DND-41 (cell line): ENCODE data around the gene HIVEP2.

Source experiments
- ATAC-seq: fragments of 200-7000 bp; cut with Tn5 transposase; 3 replicates; pipeline ENCODE4 v1.9.1; 2021; ENCODE audit warnings: low read depth; ENCODE audit not compliant: insufficient read depth
- DNase-seq: peaks from one replicate; pipeline ENCODE4 v3.0.0-alpha.2; 2020
- H2AFZ ChIP-seq: 2 replicates; pipeline ENCODE4 v1.6.0; 2012; ENCODE audit warnings: low read depth, low read length
- H3K27ac ChIP-seq: 2 replicates; pipeline ENCODE4 v1.5.1; 2012; ENCODE audit warnings: low read length, inconsistent platforms
- H3K27me3 ChIP-seq: fragments of 200-600 bp; sonication (generic); 2 replicates; pipeline ENCODE4 v1.6.0; 2012; ENCODE audit warnings: low read length, mild to moderate bottlenecking, inconsistent platforms; ENCODE audit not compliant: insufficient read depth, poor library complexity
- H3K36me3 ChIP-seq: 2 replicates; pipeline ENCODE4 v1.5.1; 2012; ENCODE audit warnings: low read length, inconsistent platforms; ENCODE audit not compliant: insufficient read depth
- H3K4me1 ChIP-seq: 2 replicates; pipeline ENCODE4 v1.5.1; 2012; ENCODE audit warnings: mild to moderate bottlenecking, low read length; ENCODE audit not compliant: insufficient read depth
- H3K4me2 ChIP-seq: 2 replicates; pipeline ENCODE4 v1.6.0; 2012; ENCODE audit warnings: mild to moderate bottlenecking, moderate library complexity, low read length, inconsistent platforms; ENCODE audit not compliant: insufficient read depth
- H3K4me3 ChIP-seq, 2 experiments: fragments of 200-600 bp in 1 of 2; shearing (Covaris generic) in 1 of 2; 2 replicates each; pipeline ENCODE4 v1.5.1; 2012 to 2016; ENCODE audit warnings: inconsistent platforms in 2 of 2, low read length in 2 of 2, mild to moderate bottlenecking in 2 of 2, low read depth in 1 of 2, moderate library complexity in 1 of 2
- H3K79me2 ChIP-seq: 2 replicates; pipeline ENCODE4 v1.6.0; 2012; ENCODE audit warnings: low read length, inconsistent platforms; ENCODE audit not compliant: insufficient read depth
- H3K9ac ChIP-seq: 2 replicates; pipeline ENCODE4 v1.6.0; 2012; ENCODE audit warnings: low read depth, mild to moderate bottlenecking, inconsistent platforms, low read length, moderate library complexity
- H3K9me3 ChIP-seq: 2 replicates; pipeline ENCODE4 v1.5.1; 2012; ENCODE audit warnings: low read length, moderate library complexity, mild to moderate bottlenecking, inconsistent platforms; ENCODE audit not compliant: insufficient read depth, severe bottlenecking
- H4K20me1 ChIP-seq: 2 replicates; pipeline ENCODE4 v1.6.0; 2012; ENCODE audit warnings: low read length; ENCODE audit not compliant: insufficient read depth
- CTCF ChIP-seq: IDR thresholded peaks from 2 replicates; pipeline ENCODE4 v1.5.1; 2012; ENCODE audit warnings: borderline replicate concordance, low read length, moderate library complexity, mild to moderate bottlenecking; ENCODE audit not compliant: poor library complexity, severe bottlenecking; ENCODE audit errors: extremely low read depth
- EZH2 ChIP-seq: IDR thresholded peaks from 3 replicates; pipeline ENCODE4 v1.6.1; 2012; ENCODE audit warnings: borderline replicate concordance, low read depth, mild to moderate bottlenecking, moderate library complexity, low read length, inconsistent platforms; ENCODE audit not compliant: severe bottlenecking

The HIVEP2 gene

GRCh38 chr6:142804490-142804889, 140.5 kb downstream of the HIVEP2 start:
- Histone ChIP-seq H3K27ac (no peak overlapping the region), H3K4me1 (no peaks in the 10 kb centered on the region), H3K27me3 (no peaks in the 10 kb centered on the region), H3K9ac (no peak overlapping the region), H2AFZ (no peak overlapping the region), H3K9me3 (no peaks in the 10 kb centered on the region), H3K4me3 (no peak overlapping the region), H3K79me2 (no peaks in the 10 kb centered on the region), H3K4me2 (no peak overlapping the region), H4K20me1 (no peaks in the 10 kb centered on the region), H3K36me3 (no peaks in the 10 kb centered on the region)
- ATAC-seq, result no peak
- no peak for DNase-seq
- TF ChIP-seq CTCF (no peak), EZH2 (no peak)

- H3K9me3 ChIP-seq, result no peaks in the 10 kb centered on the region
- H3K9ac ChIP-seq, result no peak overlapping the region
- no peaks in the 10 kb centered on the region for H3K79me2 ChIP-seq
- TF ChIP-seq CTCF, result no peak
- no peak for TF ChIP-seq EZH2
- H3K4me2 ChIP-seq, result no peak overlapping the region
- no peaks in the 10 kb centered on the region for H3K36me3 ChIP-seq
- no peaks in the 10 kb centered on the region for H3K27me3 ChIP-seq
- H4K20me1 ChIP-seq, result no peaks in the 10 kb centered on the region
- H3K4me1 ChIP-seq, result no peaks in the 10 kb centered on the region
- H3K27ac ChIP-seq, result no peak overlapping the region
- ATAC-seq (no peak), DNase-seq (no peak)
- H3K4me3 ChIP-seq, result no peak overlapping the region
- no peak overlapping the region for H2AFZ ChIP-seq
These were observed 141.4 kb downstream of the HIVEP2 start for GRCh38 chr6:142803495-142804058.

- no peak overlapping the region for H3K4me3 ChIP-seq
- DNase-seq (no peak), ATAC-seq (no peak)
- H2AFZ ChIP-seq, result no peak overlapping the region
- no peak overlapping the region for H3K9ac ChIP-seq
- no peak overlapping the region for H3K4me2 ChIP-seq
- H3K9me3 ChIP-seq, result no peaks in the 10 kb centered on the region
- H4K20me1 ChIP-seq, result no peaks in the 10 kb centered on the region
- no peak for TF ChIP-seq EZH2
- TF ChIP-seq CTCF, result no peak
- H3K79me2 ChIP-seq, result no peaks in the 10 kb centered on the region
- no peak overlapping the region for H3K27ac ChIP-seq
- no peaks in the 10 kb centered on the region for H3K4me1 ChIP-seq
- no peaks in the 10 kb centered on the region for H3K27me3 ChIP-seq
- no peaks in the 10 kb centered on the region for H3K36me3 ChIP-seq
These were observed 141.9 kb downstream of the HIVEP2 start for GRCh38 chr6:142803032-142803431.
